Heart left ventricle (tissue), 16 donors: ENCODE data around the gene TRHDE. TPM values are rescaled to one million over a fixed set of nuclear protein-coding genes. Genes with fewer than 3 reads are reported as not detected.
"Not testable (repeated sequence)": the region's sequence is repeated elsewhere in the genome, so short reads cannot be mapped to it uniquely, and the experiment has no call there.

Source experiments
- ATAC-seq, 4 donors: fragments of 200-7000 bp; cut with Tn5 transposase; one replicate each; pipeline ENCODE4 v1.9.1; 2020 to 2022; ENCODE audit warnings: moderate library complexity in 4 of 4, mild to moderate bottlenecking in 3 of 4, moderate number of reproducible peaks in 1 of 4
- DNase-seq, 5 donors: peaks; one replicate each; pipeline ENCODE4 v3.0.0-alpha.2; 2020
- H3K27ac ChIP-seq, 12 donors: fragments of 200-600 bp; sonication (generic) in 4 of 12; one replicate each; pipeline versions ENCODE4 v1.5.0 to v1.8.0; 2016 to 2022; ENCODE audit warnings: mild to moderate bottlenecking in 2 of 12
- H3K27me3 ChIP-seq, 9 donors: fragments of 200-600 bp; sonication (generic) in 2 of 9; one replicate each; pipeline versions ENCODE4 v1.5.1 to v1.8.0; 2016 to 2022; ENCODE audit warnings: mild to moderate bottlenecking in 3 of 9
- H3K36me3 ChIP-seq, 9 donors: fragments of 200-600 bp; sonication (generic) in 2 of 9; one replicate each; pipeline versions ENCODE4 v1.5.0 to v1.8.0; 2018 to 2022; ENCODE audit warnings: mild to moderate bottlenecking in 2 of 9
- H3K4me1 ChIP-seq, 12 donors: fragments of 200-600 bp; sonication (generic) in 4 of 12; one replicate each; pipeline versions ENCODE4 v1.5.0 to v1.8.0; 2016 to 2022; ENCODE audit warnings: mild to moderate bottlenecking in 3 of 12
- H3K4me3 ChIP-seq, 12 donors: fragments of 200-600 bp; sonication (generic) in 4 of 12; one replicate each; pipeline versions ENCODE4 v1.5.0 to v1.8.0; 2017 to 2022; ENCODE audit warnings: mild to moderate bottlenecking in 9 of 12, moderate library complexity in 4 of 12
- H3K9me3 ChIP-seq, 12 donors: fragments of 200-600 bp; sonication (generic) in 4 of 12; one replicate each; pipeline versions ENCODE4 v1.5.0 to v1.8.0; 2016 to 2022; ENCODE audit warnings: mild to moderate bottlenecking in 1 of 12
- CTCF ChIP-seq, 12 donors: fragments of 200-600 bp; sonication (generic) in 4 of 12; IDR thresholded peaks; one replicate each; pipeline versions ENCODE4 v1.5.0 to v1.8.0; 2018 to 2022; ENCODE audit warnings: antibody characterized with exemption in 12 of 12, mild to moderate bottlenecking in 5 of 12
- POLR2A ChIP-seq, 2 donors: fragments of 450-650 bp; IDR thresholded peaks; one replicate each; pipeline ENCODE4 v1.6.1; 2017; ENCODE audit warnings: antibody characterized with exemption in 2 of 2, mild to moderate bottlenecking in 2 of 2, moderate library complexity in 2 of 2
- WGBS, 4 donors: extraction: QIAGEN DNeasy Blood & Tissue Kit in 2 of 4; methylation state at CpG; one replicate each; pipeline versions ENCODE4 v1.1.5 to v1.1.7; 2013 to 2018; 5-methylcytosine and 5-hydroxymethylcytosine counted together
- intact Hi-C, 10 donors: fragments of 100-400 bp; cut with DNase I; formaldehyde crosslinking; loops; one replicate each; pipeline versions ENCODE4 v1.11.1 to v1.14.2; 2022
- polyA plus RNA-seq, 2 donors: library from polyadenylated mRNA; stranded (reverse); fragments of 200-250 nt; gene quantifications; one replicate each; pipeline ENCODE4 v1.2.3, GENCODE V29; 2013
- total RNA-seq, 9 donors: library from RNA; depleted of rRNA in 2 of 9; stranded (reverse); fragments of >200 nt in 2 of 9; fragmentation: NEBNext Ultra II Directional in 3 of 9; extraction: Animal tissue kit (Norgen Biotek cat#: 25700) in 3 of 9; gene quantifications; one replicate each; pipeline versions ENCODE4 v1.1.0 to v1.2.4, GENCODE V29; 2016 to 2023
- donor health status: ischemic (EF 13 %, LVEDD 7.1; RV severe dilation, severe dysfunction).
- donor health status: healthy with polysubstance abuse.
- donor health status: DM: no; HTN: yes; CAD: no.
- donor health status: DM: no; HTN: no; CAD: no.
- donor health status: ischemic (EF 25% LVEDD 6.9; RV normal size, moderate dysfunction).
- donor health status: ischemic (EF 25% LVEDD 5.7; RV mildly dilated, moderate dysfunction).
- donor health status: healthy.
- donor health status: DM: yes; HTN: yes; CAD: no.
- donor health status: ischemic (EF 35%, LVEDD 5.7; RV mildly dilated, moderate dysfunction).
- donor health status: nonischemic (EF 11% LVEDD 7.7; RV severe dilation, severe dysfunction).
- donor health status: DM: yes; HTN: yes; CAD: no.
- donor health status: PGD.
- donor health status: ischemic (EF 29% LVEDD 5.4; RV normal size, mild dysfunction).
- donor health status: nonischemic (EF 23%, LVEDD 6.1; RV moderate dilation, normal function).

TRHDE gene
- total and polyA plus RNA-seq, 11 donors, result 0.01 to 3.1 (median 0.28) TPM; not detected in 1

- intact Hi-C loops, result no loop called here
- Histone ChIP-seq H3K9me3 (peaks cover 0 to under 1% (median 0%) of the 10 kb centered on the region in 12 donors), H3K27ac (no peak overlapping the region), H3K4me3 (no peak overlapping the region), H3K27me3 (no peaks in the 10 kb centered on the region), H3K4me1 (no peaks in the 10 kb centered on the region), H3K36me3 (no peaks in the 10 kb centered on the region)
- TF ChIP-seq CTCF (IDR thresholded peaks at IDR 0.05) (no peak), POLR2A (IDR thresholded peaks at IDR 0.05) (no peak)
- ATAC-seq (no peak), DNase-seq (no peak)
These were observed 422.0 kb downstream of the TRHDE start for GRCh38 chr12:72694193-72694592.

GRCh38 chr12:72699362-72699761 lies 427.2 kb downstream of the TRHDE start:
- DNase-seq (no peak), ATAC-seq (no peak)
- Histone ChIP-seq H3K4me1 (no peaks in the 10 kb centered on the region), H3K27me3 (no peaks in the 10 kb centered on the region), H3K36me3 (no peaks in the 10 kb centered on the region), H3K27ac (no peak overlapping the region), H3K4me3 (no peak overlapping the region), H3K9me3 (peaks cover 0 to 19% (median 7%) of the 10 kb centered on the region in 12 donors)
- TF ChIP-seq POLR2A (IDR thresholded peaks at IDR 0.05) (no peak), CTCF (IDR thresholded peaks at IDR 0.05) (no peak)
- 80 to 93% (median 84%) methylated on average over 1 of the region's 1 CpG for WGBS, 4 donors
- intact Hi-C loops, result no loop called here

GRCh38 chr12:72712025-72712424 lies 439.9 kb downstream of the TRHDE start:
- H3K4me3 ChIP-seq, ATAC-seq, intact Hi-C loops, H3K27ac ChIP-seq, H3K4me1 ChIP-seq, H3K9me3 ChIP-seq, H3K36me3 ChIP-seq, H3K27me3 ChIP-seq: not testable (repeated sequence)
- 87 to 91% (median 89%) methylated on average over 11 of the region's 11 CpGs for WGBS, 4 donors
- DNase-seq, result peak in 1 of 5 donors; percentile 46

GRCh38 chr12:72716221-72716620 lies 444.1 kb downstream of the TRHDE start:
- no peak for ATAC-seq
- intact Hi-C loops, result no loop called here

More at GRCh38 chr12:72716221-72716620, 444.1 kb downstream of the TRHDE start:
- no peak for DNase-seq
- Histone ChIP-seq H3K9me3 (no peaks in the 10 kb centered on the region), H3K27ac (no peak overlapping the region), H3K27me3 (no peaks in the 10 kb centered on the region), H3K4me1 (no peaks in the 10 kb centered on the region), H3K36me3 (no peaks in the 10 kb centered on the region), H3K4me3 (no peak overlapping the region)
- WGBS, 4 donors, result 55 to 76% (median 71%) methylated on average over 2 of the region's 2 CpGs
- TF ChIP-seq POLR2A (IDR thresholded peaks at IDR 0.05) (no peak), CTCF (IDR thresholded peaks at IDR 0.05) (no peak)
